HCT116 (cell line): Measurements from ENCODE around the gene CACNG8.

Experiments
- CTCF ChIP-seq, 3 experiments: fragments of 200-600 bp in 1 of 3; sonication (generic) in 1 of 3; IDR thresholded peaks in 2 of 3; conservative IDR thresholded peaks in 1 of 3; 2 replicates each; pipeline ENCODE4 v1.5.1; 2012 to 2017; ENCODE audit warnings: low read depth in 2 of 3, low read length in 2 of 3, antibody characterized with exemption in 1 of 3, borderline replicate concordance in 1 of 3, control low read depth in 1 of 3, mild to moderate bottlenecking in 1 of 3, mixed read lengths in 1 of 3, mixed run types in 1 of 3, moderate library complexity in 1 of 3; ENCODE audit not compliant: insufficient read depth in 1 of 3
- EZH2 ChIP-seq: fragments of 200-600 bp; sonication (generic); IDR thresholded peaks from 2 replicates; pipeline ENCODE4 v1.6.1; 2017; ENCODE audit warnings: antibody characterized with exemption, mixed run types
- EZH2phosphoT487 ChIP-seq: fragments of 200-600 bp; IDR thresholded peaks from 2 replicates; pipeline ENCODE4 v1.6.1; 2018; ENCODE audit warnings: antibody characterized with exemption, borderline replicate concordance
- JUND ChIP-seq: IDR thresholded peaks from 2 replicates; pipeline ENCODE4 v1.6.1; 2012
- MAX ChIP-seq: IDR thresholded peaks from 2 replicates; pipeline ENCODE4 v1.6.1; 2012
- POLR2A ChIP-seq: IDR thresholded peaks from 2 replicates; pipeline ENCODE4 v1.7.0; 2011; ENCODE audit warnings: borderline replicate concordance; ENCODE audit not compliant: insufficient read depth, insufficient read length; ENCODE audit errors: extremely low read depth
- POLR2AphosphoS5 ChIP-seq: IDR thresholded peaks from 2 replicates; pipeline ENCODE4 v1.6.1; 2011; ENCODE audit warnings: mild to moderate bottlenecking, low read depth, low read length, moderate library complexity
- RAD21 ChIP-seq: IDR thresholded peaks from 2 replicates; pipeline ENCODE4 v1.6.1; 2012; ENCODE audit warnings: low read depth, mild to moderate bottlenecking
- REST ChIP-seq: IDR thresholded peaks from 2 replicates; pipeline ENCODE4 v1.6.1; 2012; ENCODE audit warnings: low read depth
- SIN3A ChIP-seq: IDR thresholded peaks from 2 replicates; pipeline ENCODE4 v1.6.1; 2012; ENCODE audit warnings: low read depth

GRCh38 chr19:53944416-53944815, 18.3 kb upstream of the CACNG8 start:
- TF ChIP-seq RAD21 (no peak), CTCF (IDR thresholded peaks at IDR 0.05 in 2 of 3, conservative IDR thresholded peaks at IDR 0.05 in 1 of 3; ENCODE audit: borderline replicate concordance in 1 of 3, insufficient read depth in 1 of 3, low read depth in 2 of 3, low read length in 2 of 3) (no peak), POLR2A (no peak), MAX (no peak), JUND (no peak), REST (no peak), SIN3A (no peak), EZH2phosphoT487 (no peak), EZH2 (no peak), POLR2AphosphoS5 (no peak)
